ENCODE results near the gene PIWIL4. TPM values are rescaled to one million over a fixed set of nuclear protein-coding genes. Genes with fewer than 3 reads are reported as not detected.
A peak's percentile ranks its signal among the peaks of the same experiment; 100 is the strongest.
"Not testable (repeated sequence)": the region's sequence is repeated elsewhere in the genome, so short reads cannot be mapped to it uniquely, and the experiment has no call there.

Gene PIWIL4
- total RNA-seq, 2 donors from 2014 or later = 0.16 to 0.35 TPM

- peaks cover 6 to 8% of the 10 kb centered on the region in 2 donors for H3K36me3 Mint-ChIP-seq
- peak; percentile 29 to 55 for DNase-seq (ENCODE audit: low spot score in 2 of 2)
- peak in 1 of 2 donors; percentile 3 for ATAC-seq
- H3K9me3 Mint-ChIP-seq = no peaks in the 10 kb centered on the region
- peak overlapping the region; percentile 13 to 65 for H3K27ac Mint-ChIP-seq
These were observed 22.4 kb upstream of the PIWIL4 start for GRCh38 chr11:94544646-94545263.

- Mint-ChIP-seq H3K9me3 (no peaks in the 10 kb centered on the region), H3K36me3 (peaks cover 6 to 8% of the 10 kb centered on the region in 2 donors), H3K27ac (peak overlapping the region; percentile 13 to 65)
- ATAC-seq (no peak), DNase-seq (ENCODE audit: low spot score in 2 of 2) (no peak)
These were observed 21.7 kb upstream of the PIWIL4 start for GRCh38 chr11:94545264-94546161.

- ATAC-seq (no peak), DNase-seq (ENCODE audit: low spot score in 2 of 2) (no peak)
- no peaks in the 10 kb centered on the region for H3K9me3 Mint-ChIP-seq
- no peak overlapping the region for H3K27ac Mint-ChIP-seq
- H3K36me3 Mint-ChIP-seq = peaks cover 6 to 8% of the 10 kb centered on the region in 2 donors
These were observed 21.1 kb upstream of the PIWIL4 start for GRCh38 chr11:94546162-94546470.

GRCh38 chr11:94546886-94547285, 20.3 kb upstream of the PIWIL4 start:
- ATAC-seq (no peak), DNase-seq (ENCODE audit: low spot score in 2 of 2) (no peak)
- Mint-ChIP-seq H3K36me3 (peaks cover 6 to 8% of the 10 kb centered on the region in 2 donors), H3K9me3 (no peaks in the 10 kb centered on the region), H3K27ac (peak overlapping the region in 1 of 2 donors; percentile 62)

- ATAC-seq (no peak), DNase-seq (ENCODE audit: low spot score in 2 of 2) (no peak)
- no peak overlapping the region for H3K27ac Mint-ChIP-seq
- no peaks in the 10 kb centered on the region for H3K9me3 Mint-ChIP-seq
- H3K36me3 Mint-ChIP-seq = peaks cover 6 to 8% of the 10 kb centered on the region in 2 donors
These were observed 18.0 kb upstream of the PIWIL4 start for GRCh38 chr11:94549146-94549545.

GRCh38 chr11:94550513-94550912, 16.7 kb upstream of the PIWIL4 start:
- Mint-ChIP-seq H3K9me3 (no peaks in the 10 kb centered on the region), H3K27ac (no peak overlapping the region), H3K36me3 (peaks cover 4% of the 10 kb centered on the region in 2 donors)
- ATAC-seq (no peak), DNase-seq (ENCODE audit: low spot score in 2 of 2) (no peak)

GRCh38 chr11:94553938-94554337, 13.2 kb upstream of the PIWIL4 start:
- ATAC-seq (no peak), DNase-seq (ENCODE audit: low spot score in 2 of 2) (no peak)
- no peaks in the 10 kb centered on the region for H3K9me3 Mint-ChIP-seq
- no peaks in the 10 kb centered on the region for H3K36me3 Mint-ChIP-seq
- H3K27ac Mint-ChIP-seq = no peak overlapping the region

GRCh38 chr11:94555752-94556329, 11.3 kb upstream of the PIWIL4 start:
- H3K36me3 Mint-ChIP-seq; H3K9me3 Mint-ChIP-seq; DNase-seq (ENCODE audit: low spot score in 2 of 2); ATAC-seq; H3K27ac Mint-ChIP-seq: not testable (repeated sequence)

GRCh38 chr11:94557421-94557820, 9.7 kb upstream of the PIWIL4 start:
- ATAC-seq = no peak
- Mint-ChIP-seq H3K27ac (no peak overlapping the region), H3K36me3 (no peaks in the 10 kb centered on the region), H3K9me3 (no peaks in the 10 kb centered on the region)
- DNase-seq (ENCODE audit: low spot score in 2 of 2) = no peak

- Mint-ChIP-seq H3K27ac (no peak overlapping the region), H3K36me3 (no peaks in the 10 kb centered on the region), H3K9me3 (no peaks in the 10 kb centered on the region)
- ATAC-seq = no peak
- DNase-seq (ENCODE audit: low spot score in 2 of 2) = no peak
These were observed 9.2 kb upstream of the PIWIL4 start for GRCh38 chr11:94557992-94558391.

GRCh38 chr11:94558468-94558867, 8.7 kb upstream of the PIWIL4 start:
- H3K36me3 Mint-ChIP-seq = no peaks in the 10 kb centered on the region
- no peaks in the 10 kb centered on the region for H3K9me3 Mint-ChIP-seq
- DNase-seq (ENCODE audit: low spot score in 2 of 2) (no peak), ATAC-seq (no peak)
- H3K27ac Mint-ChIP-seq = no peak overlapping the region

- DNase-seq (ENCODE audit: low spot score in 2 of 2) (no peak), ATAC-seq (no peak)
- H3K36me3 Mint-ChIP-seq = no peaks in the 10 kb centered on the region
- no peaks in the 10 kb centered on the region for H3K9me3 Mint-ChIP-seq
- H3K27ac Mint-ChIP-seq = no peak overlapping the region
These were observed 8.2 kb upstream of the PIWIL4 start for GRCh38 chr11:94558932-94559331.

- H3K27ac Mint-ChIP-seq = no peak overlapping the region
- no peak for DNase-seq (ENCODE audit: low spot score in 2 of 2)
- no peaks in the 10 kb centered on the region for H3K36me3 Mint-ChIP-seq
- ATAC-seq = no peak
- no peaks in the 10 kb centered on the region for H3K9me3 Mint-ChIP-seq
These were observed 7.8 kb upstream of the PIWIL4 start for GRCh38 chr11:94559361-94559760.

- no peaks in the 10 kb centered on the region for H3K36me3 Mint-ChIP-seq
- H3K27ac Mint-ChIP-seq = no peak overlapping the region
- no peaks in the 10 kb centered on the region for H3K9me3 Mint-ChIP-seq
- DNase-seq (ENCODE audit: low spot score in 2 of 2) = no peak
- ATAC-seq = no peak
These were observed 6.3 kb upstream of the PIWIL4 start for GRCh38 chr11:94560834-94561233.

GRCh38 chr11:94563176-94563847, 3.9 kb upstream of the PIWIL4 start:
- H3K36me3 Mint-ChIP-seq = no peaks in the 10 kb centered on the region
- no peak for DNase-seq (ENCODE audit: low spot score in 2 of 2)
- no peak for ATAC-seq
- no peak overlapping the region for H3K27ac Mint-ChIP-seq
- peaks cover 0 to 5% of the 10 kb centered on the region in 2 donors for H3K9me3 Mint-ChIP-seq

GRCh38 chr11:94563848-94564467, 3.2 kb upstream of the PIWIL4 start:
- no peak overlapping the region for H3K27ac Mint-ChIP-seq
- no peak for DNase-seq (ENCODE audit: low spot score in 2 of 2)
- H3K36me3 Mint-ChIP-seq = no peaks in the 10 kb centered on the region
- no peak for ATAC-seq
- H3K9me3 Mint-ChIP-seq = peaks cover 0 to 5% of the 10 kb centered on the region in 2 donors

GRCh38 chr11:94568200-94568599, 1.0 kb downstream of the PIWIL4 start:
- H3K27ac Mint-ChIP-seq = no peak overlapping the region

More at GRCh38 chr11:94568200-94568599, 1.0 kb downstream of the PIWIL4 start:
- peaks cover 0 to 5% of the 10 kb centered on the region in 2 donors for H3K9me3 Mint-ChIP-seq
- ATAC-seq (no peak), DNase-seq (ENCODE audit: low spot score in 2 of 2) (no peak)
- no peaks in the 10 kb centered on the region for H3K36me3 Mint-ChIP-seq
